ENCODE measurements around the gene EMP2.

Gene EMP2

DNA sequence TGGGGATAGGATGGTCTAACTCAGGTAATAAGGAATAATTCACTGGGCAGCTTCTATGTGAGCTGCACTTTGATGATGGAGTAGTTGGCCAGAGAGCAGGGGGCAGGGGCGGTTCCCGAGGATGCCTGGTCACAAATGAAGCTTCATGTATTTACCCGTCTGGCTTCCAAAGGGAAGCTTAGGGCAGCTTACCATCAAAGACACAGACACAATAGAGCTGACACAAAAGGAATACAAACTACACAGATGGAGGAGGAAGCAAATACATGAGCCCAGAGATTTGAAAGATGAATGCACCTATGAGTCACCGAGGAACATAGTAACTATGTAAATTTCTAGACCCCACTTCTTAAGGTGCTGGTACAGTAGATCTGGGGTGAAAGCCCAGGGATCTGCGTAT lies 8.7 kb upstream of the EMP2 start:
- no peaks in the 10 kb centered on the region for H3K4me1 ChIP-seq (ENCODE audit: control insufficient read depth, low read length)
- H4K20me1 ChIP-seq (ENCODE audit: control insufficient read depth, insufficient read depth, low read depth, low read length) = no peaks in the 10 kb centered on the region
- H3K9me2 ChIP-seq (replicated peaks; ENCODE audit: control insufficient read depth, low read length) = no peaks in the 10 kb centered on the region
- no peak overlapping the region for H3K4me2 ChIP-seq (ENCODE audit: low read length)
- no peaks in the 10 kb centered on the region for H3K36me3 ChIP-seq (ENCODE audit: control insufficient read depth, low read length)
- no peak overlapping the region for H3K4me3 ChIP-seq (ENCODE audit: low read length)
- H3K27ac ChIP-seq (ENCODE audit: low read depth, low read length) = no peak overlapping the region
- H3K9me3 ChIP-seq (ENCODE audit: control insufficient read depth, insufficient read depth, low read length) = no peaks in the 10 kb centered on the region
- peaks cover 22% of the 10 kb centered on the region for H3K27me3 ChIP-seq (ENCODE audit: control insufficient read depth, low read length)
- no peaks in the 10 kb centered on the region for H3F3A ChIP-seq (ENCODE audit: control insufficient read depth, insufficient read depth)
- TF ChIP-seq, protein P1, sequence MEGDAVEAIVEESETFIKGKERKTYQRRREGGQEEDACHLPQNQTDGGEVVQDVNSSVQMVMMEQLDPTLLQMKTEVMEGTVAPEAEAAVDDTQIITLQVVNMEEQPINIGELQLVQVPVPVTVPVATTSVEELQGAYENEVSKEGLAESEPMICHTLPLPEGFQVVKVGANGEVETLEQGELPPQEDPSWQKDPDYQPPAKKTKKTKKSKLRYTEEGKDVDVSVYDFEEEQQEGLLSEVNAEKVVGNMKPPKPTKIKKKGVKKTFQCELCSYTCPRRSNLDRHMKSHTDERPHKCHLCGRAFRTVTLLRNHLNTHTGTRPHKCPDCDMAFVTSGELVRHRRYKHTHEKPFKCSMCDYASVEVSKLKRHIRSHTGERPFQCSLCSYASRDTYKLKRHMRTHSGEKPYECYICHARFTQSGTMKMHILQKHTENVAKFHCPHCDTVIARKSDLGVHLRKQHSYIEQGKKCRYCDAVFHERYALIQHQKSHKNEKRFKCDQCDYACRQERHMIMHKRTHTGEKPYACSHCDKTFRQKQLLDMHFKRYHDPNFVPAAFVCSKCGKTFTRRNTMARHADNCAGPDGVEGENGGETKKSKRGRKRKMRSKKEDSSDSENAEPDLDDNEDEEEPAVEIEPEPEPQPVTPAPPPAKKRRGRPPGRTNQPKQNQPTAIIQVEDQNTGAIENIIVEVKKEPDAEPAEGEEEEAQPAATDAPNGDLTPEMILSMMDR (IDR thresholded peaks at IDR 0.05; ENCODE audit: low read depth, low read length, poor library complexity, severe bottlenecking) = no peak
- TF ChIP-seq EZH2phosphoT487 (IDR thresholded peaks at IDR 0.05; ENCODE audit: borderline replicate concordance, low read length) = no peak
- H3K79me2 ChIP-seq (ENCODE audit: control insufficient read depth, low read length) = no peaks in the 10 kb centered on the region

GRCh38 chr16:10587622-10588021 lies 7.2 kb upstream of the EMP2 start:
- H3K4me1 ChIP-seq (ENCODE audit: control insufficient read depth, low read length) = no peaks in the 10 kb centered on the region
- no peak overlapping the region for H3K27ac ChIP-seq (ENCODE audit: low read depth, low read length)
- no peaks in the 10 kb centered on the region for H3K9me3 ChIP-seq (ENCODE audit: control insufficient read depth, insufficient read depth, low read length)
- no peaks in the 10 kb centered on the region for H4K20me1 ChIP-seq (ENCODE audit: control insufficient read depth, insufficient read depth, low read depth, low read length)
- TF ChIP-seq EZH2phosphoT487 (IDR thresholded peaks at IDR 0.05; ENCODE audit: borderline replicate concordance, low read length) = no peak
- TF ChIP-seq, protein P1 (IDR thresholded peaks at IDR 0.05; ENCODE audit: low read depth, low read length, poor library complexity, severe bottlenecking) = no peak
- peaks cover 35% of the 10 kb centered on the region for H3K27me3 ChIP-seq (ENCODE audit: control insufficient read depth, low read length)
- H3K9me2 ChIP-seq (replicated peaks; ENCODE audit: control insufficient read depth, low read length) = no peaks in the 10 kb centered on the region
- H3K79me2 ChIP-seq (ENCODE audit: control insufficient read depth, low read length) = no peaks in the 10 kb centered on the region
- H3K4me3 ChIP-seq (ENCODE audit: low read length) = no peak overlapping the region
- no peaks in the 10 kb centered on the region for H3F3A ChIP-seq (ENCODE audit: control insufficient read depth, insufficient read depth)
- H3K36me3 ChIP-seq (ENCODE audit: control insufficient read depth, low read length) = no peaks in the 10 kb centered on the region
- H3K4me2 ChIP-seq (ENCODE audit: low read length) = no peak overlapping the region

- peaks cover 58% of the 10 kb centered on the region for H3K27me3 ChIP-seq (ENCODE audit: control insufficient read depth, low read length)
- no peaks in the 10 kb centered on the region for H3K9me2 ChIP-seq (replicated peaks; ENCODE audit: control insufficient read depth, low read length)
- H3K9me3 ChIP-seq (ENCODE audit: control insufficient read depth, insufficient read depth, low read length) = no peaks in the 10 kb centered on the region
- H4K20me1 ChIP-seq (ENCODE audit: control insufficient read depth, insufficient read depth, low read depth, low read length) = no peaks in the 10 kb centered on the region
- no peaks in the 10 kb centered on the region for H3K36me3 ChIP-seq (ENCODE audit: control insufficient read depth, low read length)
- H3K79me2 ChIP-seq (ENCODE audit: control insufficient read depth, low read length) = no peaks in the 10 kb centered on the region
- H3K4me2 ChIP-seq (ENCODE audit: low read length) = no peak overlapping the region
- H3F3A ChIP-seq (ENCODE audit: control insufficient read depth, insufficient read depth) = no peaks in the 10 kb centered on the region
- no peak overlapping the region for H3K27ac ChIP-seq (ENCODE audit: low read depth, low read length)
- no peak overlapping the region for H3K4me3 ChIP-seq (ENCODE audit: low read length)
- no peaks in the 10 kb centered on the region for H3K4me1 ChIP-seq (ENCODE audit: control insufficient read depth, low read length)
- TF ChIP-seq, protein P1 (IDR thresholded peaks at IDR 0.05; ENCODE audit: low read depth, low read length, poor library complexity, severe bottlenecking) = no peak
- no peak for TF ChIP-seq EZH2phosphoT487 (IDR thresholded peaks at IDR 0.05; ENCODE audit: borderline replicate concordance, low read length)
These were observed 4.6 kb upstream of the EMP2 start for GRCh38 chr16:10584981-10585438.
